GM13977 (cell line): ENCODE data around the gene N4BP2L2.

Experiments
- DNase-seq: peaks from one replicate; pipeline ENCODE4 v3.0.0; 2012; ENCODE audit warnings: low spot score
- CTCF ChIP-seq: IDR thresholded peaks from 2 replicates; pipeline ENCODE4 v1.5.1; 2012; ENCODE audit warnings: mild to moderate bottlenecking, control low read depth; ENCODE audit not compliant: insufficient read depth; ENCODE audit errors: extremely low read depth, missing control alignments
- in situ Hi-C: fragments of 300-500 bp; cut with MboI; formaldehyde crosslinking; loops from one replicate; pipeline ENCODE4 v1.12.0; 2022; ENCODE audit warnings: low sequenced_read_pairs, low pct_unique_long_range_greater_than_20kb, mixed read lengths, inconsistent platforms; ENCODE audit not compliant: unreplicated experiment

Gene N4BP2L2

GRCh38 chr13:32499538-32500210 is 38.9 kb downstream of the N4BP2L2 start:
- in situ Hi-C loops = no loop called here
- DNase-seq = no peak
- no peak for TF ChIP-seq CTCF

GRCh38 chr13:32497589-32497988 is 41.0 kb downstream of the N4BP2L2 start:
- in situ Hi-C loops = no loop called here
- DNase-seq = no peak
- TF ChIP-seq CTCF = no peak

- no peak for DNase-seq
- in situ Hi-C loops = no loop called here
- TF ChIP-seq CTCF = no peak
Measured at GRCh38 chr13:32496599-32497160, 41.9 kb downstream of the N4BP2L2 start.

GRCh38 chr13:32495841-32496240 is 42.8 kb downstream of the N4BP2L2 start:
- in situ Hi-C loops = no loop called here
- TF ChIP-seq CTCF = no peak
- DNase-seq = no peak

- TF ChIP-seq CTCF = no peak
- no peak for DNase-seq
- in situ Hi-C loops = no loop called here
Measured at GRCh38 chr13:32495429-32495828, 43.2 kb downstream of the N4BP2L2 start.

GRCh38 chr13:32491028-32491427 is 47.6 kb downstream of the N4BP2L2 start:
- in situ Hi-C loops = no loop called here
- no peak for DNase-seq
- no peak for TF ChIP-seq CTCF
